ENCODE results near the gene TLR2.

Gene TLR2

DNA sequence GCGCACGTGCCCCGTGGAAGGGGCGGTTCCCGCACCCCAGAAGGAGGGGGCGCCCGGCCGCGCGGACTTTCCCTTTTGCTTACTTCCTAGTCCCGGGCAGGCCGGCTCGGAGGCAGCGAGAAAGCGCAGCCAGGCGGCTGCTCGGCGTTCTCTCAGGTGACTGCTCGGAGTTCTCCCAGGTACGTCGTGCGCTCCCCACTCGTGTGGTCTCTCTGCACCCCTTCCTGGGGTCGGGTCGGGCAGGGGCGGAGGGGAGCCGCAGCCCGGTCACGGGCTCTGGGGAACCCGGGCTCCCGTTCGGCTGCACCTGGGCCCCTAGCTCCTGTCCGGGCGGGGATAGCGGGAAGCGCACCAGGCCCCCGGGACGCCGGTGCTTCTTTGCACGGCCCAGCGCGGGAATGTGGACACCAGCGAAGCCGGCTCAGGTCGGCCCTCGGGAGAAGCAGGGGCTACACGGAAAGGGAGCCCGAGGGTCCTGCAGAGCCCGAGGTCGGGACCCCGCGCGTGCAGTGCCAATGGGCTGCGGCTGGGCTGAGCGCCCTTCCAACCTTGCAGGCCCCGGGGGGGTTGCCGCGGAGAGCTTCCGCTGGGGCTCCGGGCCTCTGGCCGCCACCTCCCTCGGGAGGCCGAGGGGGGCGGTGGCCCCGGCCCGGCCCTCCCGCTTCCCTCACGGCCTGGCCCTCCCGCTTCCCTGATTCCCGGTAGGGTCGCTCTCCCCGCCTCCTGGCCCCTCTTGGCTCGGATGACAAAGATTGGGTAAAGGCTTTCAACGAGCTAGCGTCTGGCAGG lies at the start of gene TLR2:
TSS of gene TLR2 (plus strand) at position 99 of the 789 bp plus-strand sequence. CDS start 18,628 bp downstream, outside the sequence.
- DNase-seq (ENCODE audit: low read depth): peak; percentile 69

GRCh38 chr4:153634738-153635353 lies 49.2 kb upstream of the TLR2 start:
- DNase-seq (ENCODE audit: low read depth): no peak

DNA sequence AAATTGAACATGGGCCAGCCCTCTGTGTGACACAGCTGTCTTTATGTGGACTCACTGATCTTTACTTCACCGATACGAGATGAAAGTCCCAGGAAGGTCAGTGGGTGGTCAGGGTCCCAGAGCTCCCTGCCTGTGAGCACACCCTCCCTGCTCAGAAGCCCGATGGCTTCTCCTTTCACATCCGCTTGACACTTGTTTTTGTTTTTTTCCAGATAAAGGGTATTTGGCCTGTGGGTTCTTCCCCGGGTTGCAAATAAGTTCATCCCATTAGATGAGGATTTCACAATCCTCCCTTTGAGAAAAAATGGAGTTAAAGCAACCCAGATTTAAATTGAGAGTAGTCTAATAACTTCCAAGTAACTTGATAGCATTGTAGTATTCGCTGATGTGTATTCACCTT lies 48.2 kb upstream of the TLR2 start:
- DNase-seq (ENCODE audit: low read depth): no peak

DNA sequence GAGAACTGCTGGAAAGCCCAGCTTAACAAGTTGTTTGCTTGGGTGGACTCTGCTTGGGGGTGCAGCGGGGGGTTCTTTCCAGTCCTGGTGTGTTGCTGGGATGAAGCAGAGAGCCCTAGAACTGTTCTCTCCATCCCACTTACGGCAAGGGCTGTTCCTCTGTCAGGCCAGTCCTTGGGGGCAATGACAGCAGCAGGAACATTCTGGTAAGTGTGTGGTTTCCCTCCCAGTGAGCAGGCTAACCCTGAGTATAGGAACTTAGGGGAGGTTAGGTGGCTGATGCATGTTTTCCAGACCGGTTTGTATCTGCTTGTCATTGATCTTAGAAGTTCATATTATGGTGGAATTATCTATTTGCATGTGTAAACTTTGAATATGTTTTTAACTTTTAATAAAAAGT lies 46.9 kb upstream of the TLR2 start:
- DNase-seq (ENCODE audit: low read depth): no peak

DNA sequence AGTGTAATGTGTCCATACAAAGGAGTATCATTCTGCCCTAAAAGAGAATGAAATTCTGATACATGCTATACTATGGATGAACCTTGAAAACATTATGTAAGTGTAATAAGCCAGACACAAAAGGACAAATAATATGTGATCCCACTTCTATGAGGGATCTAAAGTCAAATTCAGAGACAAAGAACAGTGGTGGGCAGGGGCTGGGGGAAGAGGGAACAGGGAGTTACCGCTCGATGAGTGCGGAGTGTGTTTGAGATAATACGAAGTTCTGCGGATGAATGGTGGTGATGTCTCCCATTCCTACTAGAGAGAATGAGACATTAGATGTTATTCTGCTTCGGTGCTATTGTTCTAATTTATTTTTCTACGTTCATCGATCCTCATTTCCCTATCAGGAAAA lies 46.1 kb upstream of the TLR2 start:
- DNase-seq (ENCODE audit: low read depth): no peak

- DNase-seq (ENCODE audit: low read depth): no peak
These were observed 45.1 kb upstream of the TLR2 start for GRCh38 chr4:153638999-153639398.

GRCh38 chr4:153639833-153640802 lies 44.0 kb upstream of the TLR2 start:
- no peak for DNase-seq (ENCODE audit: low read depth)

DNA sequence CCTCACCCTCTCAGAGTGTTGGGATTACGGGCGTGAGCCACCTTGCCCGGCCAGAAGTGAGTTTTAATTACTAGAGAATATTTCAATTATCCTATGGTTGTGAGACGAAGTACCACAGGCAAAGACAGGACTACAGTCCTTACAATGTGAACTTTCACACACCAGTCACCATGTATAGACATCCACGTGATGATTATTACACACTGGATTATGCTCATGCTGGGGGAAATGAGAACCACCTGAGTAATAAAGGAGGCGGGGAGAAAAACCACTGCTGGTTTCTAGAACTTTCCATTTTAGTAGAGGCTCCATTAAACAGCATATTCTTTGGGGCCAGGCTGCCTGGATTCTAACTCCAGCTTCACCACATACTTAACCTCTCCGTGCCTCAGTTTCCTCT lies 42.5 kb upstream of the TLR2 start:
- DNase-seq (ENCODE audit: low read depth): no peak

- no peak for DNase-seq (ENCODE audit: low read depth)
These were observed 40.4 kb upstream of the TLR2 start for GRCh38 chr4:153643406-153644383.

- no peak for DNase-seq (ENCODE audit: low read depth)
These were observed 38.9 kb upstream of the TLR2 start for GRCh38 chr4:153645183-153645582.

- DNase-seq (ENCODE audit: low read depth): no peak
These were observed 37.8 kb upstream of the TLR2 start for GRCh38 chr4:153646261-153646660.

GRCh38 chr4:153646978-153647377 lies 37.1 kb upstream of the TLR2 start:
- DNase-seq (ENCODE audit: low read depth): no peak

- no peak for DNase-seq (ENCODE audit: low read depth)
These were observed 36.1 kb upstream of the TLR2 start for GRCh38 chr4:153647975-153648374.

DNA sequence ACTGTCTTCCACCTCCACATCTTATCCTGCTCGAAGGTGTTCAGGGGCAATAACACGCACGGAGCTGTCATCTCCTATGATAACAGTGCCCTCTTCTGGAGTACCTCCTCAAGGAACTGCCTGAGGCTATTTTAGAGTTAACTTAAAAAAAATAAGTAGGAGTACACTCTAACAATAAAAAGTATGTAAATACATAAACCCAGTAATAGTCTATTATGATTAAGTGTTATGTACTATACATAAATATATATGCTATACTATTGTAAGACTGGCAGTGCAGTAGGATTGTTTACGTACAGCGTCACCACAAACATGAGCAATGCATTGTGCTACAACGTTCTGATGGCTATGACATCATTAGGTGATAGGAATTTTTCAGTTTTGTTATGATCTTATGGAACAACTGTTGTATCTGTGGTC lies 34.5 kb upstream of the TLR2 start:
- DNase-seq (ENCODE audit: low read depth): no peak

- no peak for DNase-seq (ENCODE audit: low read depth)
These were observed 33.0 kb upstream of the TLR2 start for GRCh38 chr4:153651116-153651515.

GRCh38 chr4:153651587-153651986 lies 32.5 kb upstream of the TLR2 start:
- DNase-seq (ENCODE audit: low read depth): peak; percentile 43

- no peak for DNase-seq (ENCODE audit: low read depth)
These were observed 31.9 kb upstream of the TLR2 start for GRCh38 chr4:153652051-153652784.

DNA sequence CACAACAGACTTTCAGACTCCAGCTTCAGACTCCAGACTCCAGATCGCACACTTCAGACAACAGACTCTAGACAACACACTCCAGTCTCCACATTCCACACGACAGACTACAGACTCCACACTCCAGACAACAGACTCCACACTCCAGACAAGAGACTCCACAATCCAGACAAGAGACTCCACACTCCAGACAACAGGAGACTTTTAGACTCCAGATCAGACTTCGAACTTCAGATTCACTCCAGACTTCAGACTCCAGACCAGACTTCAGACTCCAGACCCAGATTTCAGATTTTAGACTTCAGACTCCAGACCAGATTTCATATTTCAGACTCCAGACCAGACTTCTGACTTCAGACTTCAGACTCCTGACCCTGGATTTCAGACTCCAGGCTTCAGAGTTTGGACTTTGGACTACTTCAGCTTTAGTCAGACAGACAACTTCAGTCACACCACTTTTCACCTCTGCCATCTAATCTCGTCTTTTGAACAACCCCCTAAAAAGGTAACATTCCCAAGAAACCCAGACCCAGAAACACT lies 29.0 kb upstream of the TLR2 start:
- DNase-seq (ENCODE audit: low read depth): no peak

GRCh38 chr4:153655928-153656327 lies 28.2 kb upstream of the TLR2 start:
- DNase-seq (ENCODE audit: low read depth): no peak

DNA sequence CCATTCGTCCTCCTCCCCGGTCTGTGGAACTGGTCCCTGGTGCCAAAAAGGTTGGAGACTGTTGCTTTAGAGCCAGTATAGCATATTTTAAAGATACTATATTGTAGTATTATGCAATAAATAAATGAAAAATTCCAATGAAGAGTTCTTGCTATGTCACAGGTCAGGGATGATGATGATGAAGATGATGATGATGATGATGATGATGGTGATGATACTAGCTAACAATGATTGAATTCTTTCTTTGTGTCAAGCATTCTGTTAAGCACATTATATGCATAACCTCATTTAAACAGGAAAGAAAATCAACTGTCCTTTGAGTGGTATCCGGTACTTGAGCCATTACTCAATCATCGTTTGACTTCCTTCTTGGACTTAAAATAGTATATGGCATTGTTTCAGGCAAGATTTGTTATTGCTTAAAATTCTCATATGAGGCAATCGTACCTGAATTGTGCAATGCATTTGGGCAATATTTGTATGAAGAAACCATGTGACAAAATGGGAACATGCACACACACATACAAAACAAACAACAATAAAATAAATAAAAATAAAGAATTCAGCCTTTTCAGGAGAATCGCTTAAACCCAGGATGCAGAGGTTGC lies 22.8 kb upstream of the TLR2 start:
- no peak for DNase-seq (ENCODE audit: low read depth)

Data from stimulated activated CD4-positive, alpha-beta T cell treated with anti-CD3 and anti-CD28 coated beads, Interleukin-2, amount 100 ng/mL, for 4 hours (primary cell).